ENCODE data around the gene NIPBL. TPM values are rescaled to one million over a fixed set of nuclear protein-coding genes. Genes with fewer than 3 reads are reported as not detected.
A peak's percentile ranks its signal among the peaks of the same experiment; 100 is the strongest.
"Not testable (repeated sequence)": the region's sequence is repeated elsewhere in the genome, so short reads cannot be mapped to it uniquely, and the experiment has no call there.

The NIPBL gene
- total and polyA plus RNA-seq, 8 donors: 8.2 to 100 (median 32.2) TPM

DNA sequence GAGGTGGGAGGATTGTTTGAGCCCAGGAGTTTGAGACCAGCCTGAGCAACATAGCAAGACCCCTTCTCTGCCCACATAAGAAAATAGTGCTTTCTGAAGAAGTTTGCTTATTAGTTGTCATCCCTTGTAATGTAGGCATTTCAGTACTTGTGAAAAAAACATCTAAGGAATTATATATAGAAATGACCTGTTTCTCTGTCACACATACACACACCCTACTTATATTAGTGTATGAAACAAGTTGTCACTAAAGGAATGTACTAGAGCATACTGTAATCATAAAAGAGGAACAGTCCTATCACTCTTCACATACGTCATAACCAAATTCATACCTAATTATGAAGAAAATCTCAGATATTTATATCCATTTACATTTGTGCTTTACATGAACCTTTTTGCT is 122.0 kb downstream of the NIPBL start:
- intact Hi-C loops (cut with DNase I; ENCODE audit: low total_unique reads): no loop called here
- Histone ChIP-seq H3K36me3 (peaks cover 5 to 89% (median 72%) of the 10 kb centered on the region in 4 donors), H3K27me3 (no peaks in the 10 kb centered on the region), H3K4me1 (peaks cover 0 to 2% (median 0%) of the 10 kb centered on the region in 4 donors), H3K9me3 (no peaks in the 10 kb centered on the region), H3K4me3 (no peak overlapping the region), H3K27ac (no peak overlapping the region)
- no peak for DNase-seq
- 90 to 100% (median 93%) methylated on average over 1 of the region's 1 CpG for WGBS, 5 donors
- TF ChIP-seq POLR2AphosphoS5 (IDR thresholded peaks at IDR 0.05): no peak
- TF ChIP-seq EP300 (IDR thresholded peaks at IDR 0.05): no peak
- no peak for TF ChIP-seq POLR2A (IDR thresholded peaks at IDR 0.05)
- TF ChIP-seq, protein P1, sequence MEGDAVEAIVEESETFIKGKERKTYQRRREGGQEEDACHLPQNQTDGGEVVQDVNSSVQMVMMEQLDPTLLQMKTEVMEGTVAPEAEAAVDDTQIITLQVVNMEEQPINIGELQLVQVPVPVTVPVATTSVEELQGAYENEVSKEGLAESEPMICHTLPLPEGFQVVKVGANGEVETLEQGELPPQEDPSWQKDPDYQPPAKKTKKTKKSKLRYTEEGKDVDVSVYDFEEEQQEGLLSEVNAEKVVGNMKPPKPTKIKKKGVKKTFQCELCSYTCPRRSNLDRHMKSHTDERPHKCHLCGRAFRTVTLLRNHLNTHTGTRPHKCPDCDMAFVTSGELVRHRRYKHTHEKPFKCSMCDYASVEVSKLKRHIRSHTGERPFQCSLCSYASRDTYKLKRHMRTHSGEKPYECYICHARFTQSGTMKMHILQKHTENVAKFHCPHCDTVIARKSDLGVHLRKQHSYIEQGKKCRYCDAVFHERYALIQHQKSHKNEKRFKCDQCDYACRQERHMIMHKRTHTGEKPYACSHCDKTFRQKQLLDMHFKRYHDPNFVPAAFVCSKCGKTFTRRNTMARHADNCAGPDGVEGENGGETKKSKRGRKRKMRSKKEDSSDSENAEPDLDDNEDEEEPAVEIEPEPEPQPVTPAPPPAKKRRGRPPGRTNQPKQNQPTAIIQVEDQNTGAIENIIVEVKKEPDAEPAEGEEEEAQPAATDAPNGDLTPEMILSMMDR (IDR thresholded peaks at IDR 0.05): no peak

DNA sequence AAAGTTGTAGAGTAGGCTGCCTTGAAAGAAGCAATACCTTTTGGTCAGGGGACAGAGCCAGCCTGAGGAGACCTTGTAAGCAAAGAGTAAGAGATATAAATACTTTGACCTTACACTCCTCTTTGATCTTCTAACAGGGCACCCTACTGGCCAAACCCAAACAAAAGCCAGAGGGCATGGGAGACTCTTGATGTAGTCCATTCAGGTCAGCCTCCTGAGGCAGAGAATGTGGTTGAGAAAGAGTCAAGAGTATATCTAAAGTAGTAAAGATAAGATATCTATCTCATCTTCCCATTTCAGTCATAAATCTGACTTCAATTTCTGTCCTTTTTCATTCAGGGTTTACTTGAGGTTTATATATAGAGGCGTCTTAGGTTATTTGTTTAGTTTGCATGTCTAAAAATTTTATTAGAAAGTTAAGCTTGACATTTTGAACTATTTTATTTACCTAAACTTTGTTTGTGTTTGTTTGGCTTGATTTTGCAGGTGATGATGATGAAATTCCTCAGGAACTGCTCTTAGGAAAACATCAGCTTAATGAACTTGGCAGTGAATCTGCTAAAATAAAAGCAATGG is 125.7 kb downstream of the NIPBL start:
- intact Hi-C loops (cut with DNase I; ENCODE audit: low total_unique reads): no loop called here
- 43 to 76% (median 63%) methylated on average over 1 of the region's 1 CpG for WGBS, 5 donors
- no peak for DNase-seq
- Histone ChIP-seq H3K27ac (no peak overlapping the region), H3K4me1 (no peaks in the 10 kb centered on the region), H3K9me3 (no peaks in the 10 kb centered on the region), H3K27me3 (no peaks in the 10 kb centered on the region), H3K36me3 (peaks cover 5 to 92% (median 87%) of the 10 kb centered on the region in 4 donors), H3K4me3 (no peak overlapping the region)
- TF ChIP-seq, protein P1 (IDR thresholded peaks at IDR 0.05): no peak
- TF ChIP-seq EP300 (IDR thresholded peaks at IDR 0.05) (no peak), POLR2AphosphoS5 (IDR thresholded peaks at IDR 0.05) (no peak), POLR2A (IDR thresholded peaks at IDR 0.05) (no peak)

DNA sequence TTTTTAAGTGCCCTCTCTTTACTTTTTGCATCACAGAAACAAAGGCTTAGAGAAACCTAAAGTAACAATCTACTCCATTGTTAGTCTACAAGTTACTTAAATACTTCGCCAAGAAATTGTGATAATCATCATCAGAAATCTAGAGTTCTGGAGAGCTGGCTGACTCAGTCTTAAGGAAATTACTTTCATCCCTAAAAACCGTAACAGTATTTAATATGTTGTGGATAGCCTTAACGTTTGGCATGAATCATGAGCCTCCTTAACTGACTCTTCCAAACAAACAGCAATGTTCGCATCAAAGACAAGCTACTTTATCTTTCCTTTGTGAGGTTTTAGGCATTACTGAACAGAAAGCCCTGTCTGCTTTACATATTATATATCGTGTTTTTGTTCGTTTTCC is 128.7 kb downstream of the NIPBL start:
- Histone ChIP-seq H3K27ac (no peak overlapping the region), H3K9me3 (no peaks in the 10 kb centered on the region), H3K4me1 (no peaks in the 10 kb centered on the region), H3K4me3 (no peak overlapping the region), H3K36me3 (peaks cover 9 to 94% (median 92%) of the 10 kb centered on the region in 4 donors), H3K27me3 (no peaks in the 10 kb centered on the region)
- intact Hi-C loops (cut with DNase I; ENCODE audit: low total_unique reads): no loop called here
- WGBS, 5 donors: 50 to 64% (median 54%) methylated on average over 6 of the region's 6 CpGs
- no peak for TF ChIP-seq POLR2A (IDR thresholded peaks at IDR 0.05)
- TF ChIP-seq, protein P1 (IDR thresholded peaks at IDR 0.05): no peak
- TF ChIP-seq EP300 (IDR thresholded peaks at IDR 0.05): no peak
- no peak for TF ChIP-seq POLR2AphosphoS5 (IDR thresholded peaks at IDR 0.05)
- DNase-seq: no peak

DNA sequence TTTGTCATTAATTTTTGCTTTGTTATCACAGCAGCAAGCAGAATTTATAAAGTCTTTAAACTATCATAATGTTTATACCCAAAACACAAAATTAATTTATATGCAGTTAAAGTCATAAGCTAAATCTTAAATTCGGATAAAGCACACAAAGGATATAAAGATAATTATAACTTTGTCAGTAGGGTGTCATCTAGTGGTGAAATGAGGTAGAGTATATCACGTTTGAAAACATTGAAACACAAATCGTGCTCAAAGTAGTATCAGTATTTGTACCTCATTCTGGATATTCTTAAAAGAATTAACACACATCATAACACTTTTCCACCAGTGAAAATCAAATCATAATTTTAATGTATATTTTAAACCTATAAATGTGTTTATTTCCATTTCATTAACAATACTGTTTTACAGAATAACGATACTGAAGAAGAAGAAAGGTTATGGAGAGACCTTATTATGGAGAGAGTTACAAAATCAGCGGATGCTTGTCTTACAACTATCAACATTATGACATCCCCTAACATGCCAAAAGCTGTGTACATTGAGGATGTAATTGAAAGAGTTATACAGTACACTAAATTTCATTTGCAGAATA is 129.5 kb downstream of the NIPBL start:
- H3K4me3 ChIP-seq: no peak overlapping the region
- WGBS, 5 donors: 43 to 51% (median 45%) methylated on average over 5 of the region's 5 CpGs
- TF ChIP-seq EP300 (IDR thresholded peaks at IDR 0.05): no peak
- TF ChIP-seq, protein P1 (IDR thresholded peaks at IDR 0.05): peak in 5 of 7 experiments; percentile 20 to 60 (median 42)
- no peak for TF ChIP-seq POLR2AphosphoS5 (IDR thresholded peaks at IDR 0.05)
- TF ChIP-seq POLR2A (IDR thresholded peaks at IDR 0.05): no peak
- intact Hi-C loops (cut with DNase I; ENCODE audit: low total_unique reads): no loop called here
- H3K27me3 ChIP-seq: no peaks in the 10 kb centered on the region
- H3K4me1 ChIP-seq: no peaks in the 10 kb centered on the region
- H3K9me3 ChIP-seq: no peaks in the 10 kb centered on the region
- H3K36me3 ChIP-seq: peaks cover 17 to 94% (median 92%) of the 10 kb centered on the region in 4 donors
- peak in 1 of 2 donors; percentile 47 for DNase-seq
- H3K27ac ChIP-seq: no peak overlapping the region

DNA sequence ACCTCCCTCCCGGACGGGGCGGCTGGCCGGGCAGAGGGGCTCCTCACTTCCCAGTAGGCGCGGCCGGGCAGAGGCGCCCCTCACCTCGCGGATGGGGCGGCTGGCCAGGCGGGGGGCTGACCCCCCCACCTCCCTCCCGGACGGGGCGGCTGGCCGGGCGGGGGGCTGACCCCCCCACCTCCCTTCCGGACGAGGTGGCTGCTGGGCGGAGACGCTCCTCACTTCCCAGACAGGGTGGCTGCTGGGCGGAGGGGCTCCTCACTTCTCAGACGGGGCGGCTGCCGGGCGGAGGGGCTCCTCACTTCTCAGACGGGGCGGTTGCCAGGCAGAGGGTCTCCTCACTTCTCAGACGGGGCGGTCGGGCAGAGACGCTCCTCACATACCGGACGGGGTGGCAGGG is 136.6 kb downstream of the NIPBL start:
- H3K4me3 ChIP-seq; DNase-seq; H3K27me3 ChIP-seq; H3K9me3 ChIP-seq; H3K27ac ChIP-seq; H3K4me1 ChIP-seq; intact Hi-C loops (cut with DNase I; ENCODE audit: low total_unique reads): not testable (repeated sequence)
- H3K36me3 ChIP-seq: peaks cover 38 to 96% (median 87%) of the 10 kb centered on the region in 4 donors
- WGBS, 5 donors: 97 to 100% (median 98%) methylated on average over 6 to 29 of the region's 34 CpGs
